ENCODE measurements around the gene GRK5.

The GRK5 gene

DNA sequence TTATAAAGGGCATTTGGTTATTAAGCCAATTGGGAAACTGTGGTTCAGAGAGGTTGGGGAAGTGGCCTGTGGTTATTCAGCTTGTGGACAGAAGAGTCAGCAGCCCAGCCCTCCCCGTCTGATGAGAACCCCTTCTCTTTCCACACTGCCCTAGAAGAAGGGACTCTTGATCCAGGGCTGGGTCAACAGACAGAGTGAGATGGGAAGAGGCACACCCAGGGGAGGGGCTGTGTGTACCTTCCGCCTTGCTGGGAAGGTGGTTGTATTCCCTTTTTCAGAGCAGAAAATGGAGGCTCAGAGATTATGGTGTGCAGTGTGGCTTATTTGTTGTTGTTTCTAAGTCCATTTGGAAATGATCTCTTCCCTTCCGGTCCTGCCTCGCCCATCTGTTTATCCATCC is 103.4 kb downstream of the GRK5 start:
- Histone ChIP-seq H3K79me1 (ENCODE audit: low read depth, low read length) (peaks cover 7% of the 10 kb centered on the region), H3K4me3 (ENCODE audit: low read length in 2 of 2) (no peak overlapping the region), H3K23ac (ENCODE audit: low read depth, low read length, poor library complexity) (no peak overlapping the region), H2BK12ac (ENCODE audit: low read length) (no peak overlapping the region), H2BK120ac (ENCODE audit: low read depth, low read length) (no peak overlapping the region), H4K8ac (ENCODE audit: low read depth, low read length) (no peak overlapping the region), H2BK5ac (ENCODE audit: low read length) (no peak overlapping the region), H2AFZ (ENCODE audit: low read length) (no peak overlapping the region), H3K9ac (ENCODE audit: low read depth, low read length, poor library complexity) (no peak overlapping the region), H3K18ac (ENCODE audit: low read length) (no peak overlapping the region), H3K14ac (ENCODE audit: low read length) (no peak overlapping the region), H3K27ac (replicated peaks; ENCODE audit: low read length) (no peak overlapping the region), H2BK15ac (ENCODE audit: low read length) (no peak overlapping the region), H4K91ac (ENCODE audit: low read depth, low read length, poor library complexity) (no peak overlapping the region), H3K4ac (ENCODE audit: low read length) (no peak overlapping the region), H3K36me3 (replicated peaks in 1 of 2; ENCODE audit: control insufficient read depth in 2 of 2, insufficient read depth in 2 of 2, low read length in 2 of 2) (no peaks in the 10 kb centered on the region), H3K9me3 (replicated peaks in 1 of 2; ENCODE audit: control insufficient read depth in 2 of 2, insufficient read depth in 1 of 2, low read depth in 1 of 2, low read length in 2 of 2) (no peaks in the 10 kb centered on the region), H2AK5ac (ENCODE audit: low read depth, low read length) (peak overlapping the region; percentile 27), H3K4me2 (ENCODE audit: insufficient read depth, low read length, poor library complexity, severe bottlenecking) (no peak overlapping the region), H3K27me3 (ENCODE audit: control insufficient read depth in 3 of 3, insufficient read depth in 3 of 3, low read depth in 1 of 3, low read length in 3 of 3) (no peaks in the 10 kb centered on the region), H3K4me1 (ENCODE audit: control insufficient read depth in 2 of 2, insufficient read depth in 1 of 2, low read depth in 1 of 2, low read length in 2 of 2) (peaks cover 18 to 32% of the 10 kb centered on the region in 2 donors)
- no CpG with 5 or more reads among the region's 4 CpGs for WGBS, 2 donors (ENCODE audit: extremely low coverage in 2 of 2, insufficient read length in 2 of 2, insufficient replicate concordance in 1 of 2)
- no peak for DNase-seq (ENCODE audit: low spot score)

- Histone ChIP-seq H3K9ac (ENCODE audit: low read depth, low read length, poor library complexity) (no peak overlapping the region), H3K36me3 (replicated peaks in 1 of 2; ENCODE audit: control insufficient read depth in 2 of 2, insufficient read depth in 2 of 2, low read length in 2 of 2) (no peaks in the 10 kb centered on the region), H3K9me3 (replicated peaks in 1 of 2; ENCODE audit: control insufficient read depth in 2 of 2, insufficient read depth in 1 of 2, low read depth in 1 of 2, low read length in 2 of 2) (no peaks in the 10 kb centered on the region), H3K27ac (replicated peaks; ENCODE audit: low read length) (no peak overlapping the region), H3K4me3 (ENCODE audit: low read length in 2 of 2) (no peak overlapping the region), H3K14ac (ENCODE audit: low read length) (no peak overlapping the region), H4K8ac (ENCODE audit: low read depth, low read length) (no peak overlapping the region), H3K18ac (ENCODE audit: low read length) (no peak overlapping the region), H3K4ac (ENCODE audit: low read length) (no peak overlapping the region), H2BK12ac (ENCODE audit: low read length) (no peak overlapping the region), H2BK5ac (ENCODE audit: low read length) (no peak overlapping the region), H2AFZ (ENCODE audit: low read length) (no peak overlapping the region), H3K79me1 (ENCODE audit: low read depth, low read length) (peaks cover 7% of the 10 kb centered on the region), H3K4me2 (ENCODE audit: insufficient read depth, low read length, poor library complexity, severe bottlenecking) (no peak overlapping the region), H4K91ac (ENCODE audit: low read depth, low read length, poor library complexity) (no peak overlapping the region), H3K4me1 (ENCODE audit: control insufficient read depth in 2 of 2, insufficient read depth in 1 of 2, low read depth in 1 of 2, low read length in 2 of 2) (peaks cover 32 to 46% of the 10 kb centered on the region in 2 donors), H2BK120ac (ENCODE audit: low read depth, low read length) (no peak overlapping the region), H2AK5ac (ENCODE audit: low read depth, low read length) (no peak overlapping the region), H2BK15ac (ENCODE audit: low read length) (no peak overlapping the region), H3K27me3 (ENCODE audit: control insufficient read depth in 3 of 3, insufficient read depth in 3 of 3, low read depth in 1 of 3, low read length in 3 of 3) (no peaks in the 10 kb centered on the region), H3K23ac (ENCODE audit: low read depth, low read length, poor library complexity) (no peak overlapping the region)
- no peak for DNase-seq (ENCODE audit: low spot score)
- no CpG with 5 or more reads among the region's 5 CpGs for WGBS, 2 donors (ENCODE audit: extremely low coverage in 2 of 2, insufficient read length in 2 of 2, insufficient replicate concordance in 1 of 2)
These were observed 104.9 kb downstream of the GRK5 start for GRCh38 chr10:119312241-119312640.

GRCh38 chr10:119313024-119313423 is 105.7 kb downstream of the GRK5 start:
- Histone ChIP-seq H3K4ac (ENCODE audit: low read length) (no peak overlapping the region), H3K4me2 (ENCODE audit: insufficient read depth, low read length, poor library complexity, severe bottlenecking) (no peak overlapping the region), H3K27me3 (ENCODE audit: control insufficient read depth in 3 of 3, insufficient read depth in 3 of 3, low read depth in 1 of 3, low read length in 3 of 3) (no peaks in the 10 kb centered on the region), H3K18ac (ENCODE audit: low read length) (no peak overlapping the region), H2BK5ac (ENCODE audit: low read length) (no peak overlapping the region), H3K9ac (ENCODE audit: low read depth, low read length, poor library complexity) (peak overlapping the region; percentile 15), H2AK5ac (ENCODE audit: low read depth, low read length) (no peak overlapping the region), H3K4me3 (ENCODE audit: low read length in 2 of 2) (no peak overlapping the region), H3K9me3 (replicated peaks in 1 of 2; ENCODE audit: control insufficient read depth in 2 of 2, insufficient read depth in 1 of 2, low read depth in 1 of 2, low read length in 2 of 2) (no peaks in the 10 kb centered on the region), H3K4me1 (ENCODE audit: control insufficient read depth in 2 of 2, insufficient read depth in 1 of 2, low read depth in 1 of 2, low read length in 2 of 2) (peaks cover 40 to 48% of the 10 kb centered on the region in 2 donors), H2BK120ac (ENCODE audit: low read depth, low read length) (no peak overlapping the region), H3K36me3 (replicated peaks in 1 of 2; ENCODE audit: control insufficient read depth in 2 of 2, insufficient read depth in 2 of 2, low read length in 2 of 2) (no peaks in the 10 kb centered on the region), H2BK15ac (ENCODE audit: low read length) (no peak overlapping the region), H3K14ac (ENCODE audit: low read length) (no peak overlapping the region), H4K91ac (ENCODE audit: low read depth, low read length, poor library complexity) (peak overlapping the region; percentile 68), H4K8ac (ENCODE audit: low read depth, low read length) (no peak overlapping the region), H2BK12ac (ENCODE audit: low read length) (peak overlapping the region; percentile 78), H2AFZ (ENCODE audit: low read length) (no peak overlapping the region), H3K27ac (replicated peaks; ENCODE audit: low read length) (no peak overlapping the region), H3K79me1 (ENCODE audit: low read depth, low read length) (peaks cover 4% of the 10 kb centered on the region), H3K23ac (ENCODE audit: low read depth, low read length, poor library complexity) (peak overlapping the region; percentile 40)
- no CpG with 5 or more reads among the region's 1 CpG for WGBS, 2 donors (ENCODE audit: extremely low coverage in 2 of 2, insufficient read length in 2 of 2, insufficient replicate concordance in 1 of 2)
- no peak for DNase-seq (ENCODE audit: low spot score)

DNA sequence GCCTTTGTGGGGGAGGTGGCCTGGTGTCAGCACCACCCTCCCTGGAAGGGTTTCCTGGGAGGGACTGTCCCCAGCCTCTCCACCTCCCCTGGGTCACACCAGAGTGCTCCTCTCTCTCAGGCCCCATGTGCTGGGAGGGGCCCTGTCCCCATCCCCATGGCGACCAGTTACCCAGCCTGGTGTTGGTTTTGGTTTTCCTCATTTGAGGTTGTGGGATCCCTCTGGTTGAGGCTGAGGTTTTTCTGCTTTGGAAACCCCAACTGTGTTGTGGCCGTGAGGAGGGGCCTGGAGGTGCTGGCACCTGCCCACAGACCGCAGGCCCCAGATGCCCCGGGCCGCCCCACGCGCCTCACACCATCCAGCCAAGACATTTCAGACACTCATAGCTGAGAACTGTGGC is 106.3 kb downstream of the GRK5 start:
- Histone ChIP-seq H3K27me3 (ENCODE audit: control insufficient read depth in 3 of 3, insufficient read depth in 3 of 3, low read depth in 1 of 3, low read length in 3 of 3) (no peaks in the 10 kb centered on the region), H2BK15ac (ENCODE audit: low read length) (peak overlapping the region; percentile 82), H3K4me1 (ENCODE audit: control insufficient read depth in 2 of 2, insufficient read depth in 1 of 2, low read depth in 1 of 2, low read length in 2 of 2) (peaks cover 41 to 48% of the 10 kb centered on the region in 2 donors), H2BK5ac (ENCODE audit: low read length) (peak overlapping the region; percentile 44), H3K18ac (ENCODE audit: low read length) (peak overlapping the region; percentile 76), H2BK12ac (ENCODE audit: low read length) (no peak overlapping the region), H3K36me3 (replicated peaks in 1 of 2; ENCODE audit: control insufficient read depth in 2 of 2, insufficient read depth in 2 of 2, low read length in 2 of 2) (no peaks in the 10 kb centered on the region), H3K23ac (ENCODE audit: low read depth, low read length, poor library complexity) (no peak overlapping the region), H2AK5ac (ENCODE audit: low read depth, low read length) (peak overlapping the region; percentile 74), H3K9ac (ENCODE audit: low read depth, low read length, poor library complexity) (no peak overlapping the region), H3K14ac (ENCODE audit: low read length) (no peak overlapping the region), H2AFZ (ENCODE audit: low read length) (no peak overlapping the region), H2BK120ac (ENCODE audit: low read depth, low read length) (peak overlapping the region; percentile 36), H3K79me1 (ENCODE audit: low read depth, low read length) (peaks cover 4% of the 10 kb centered on the region), H3K4ac (ENCODE audit: low read length) (no peak overlapping the region), H3K4me2 (ENCODE audit: insufficient read depth, low read length, poor library complexity, severe bottlenecking) (no peak overlapping the region), H3K27ac (replicated peaks; ENCODE audit: low read length) (no peak overlapping the region), H4K91ac (ENCODE audit: low read depth, low read length, poor library complexity) (no peak overlapping the region), H3K9me3 (replicated peaks in 1 of 2; ENCODE audit: control insufficient read depth in 2 of 2, insufficient read depth in 1 of 2, low read depth in 1 of 2, low read length in 2 of 2) (no peaks in the 10 kb centered on the region), H3K4me3 (ENCODE audit: low read length in 2 of 2) (no peak overlapping the region), H4K8ac (ENCODE audit: low read depth, low read length) (no peak overlapping the region)
- DNase-seq (ENCODE audit: low spot score): no peak
- no CpG with 5 or more reads among the region's 7 CpGs for whole genome bisulfite sequencing, 2 donors (ENCODE audit: extremely low coverage in 2 of 2, insufficient read length in 2 of 2, insufficient replicate concordance in 1 of 2)
